A549 treated with DMSO at 1 μM for 4 hours (cell line): Measurements from ENCODE around the gene SNRNP48. TPM values are rescaled to one million over a fixed set of nuclear protein-coding genes. Genes with fewer than 3 reads are reported as not detected.

ENCODE experiments used
- total RNA-seq: library from RNA; stranded (reverse); fragments of 200-300 nt; extraction: Qiagen RNA extraction; gene quantifications from 5 replicates; pipeline ENCODE4 v1.2.3, GENCODE V29; 2022; ENCODE audit warnings: low read depth

SNRNP48 gene
- total RNA-seq, result 6.1 to 12.2 TPM (median 10.8 TPM) in 5 replicates

GRCh38 chr6:7589949-7590917 lies at the start of gene SNRNP48:
Gene SNRNP48, plus strand, starts transcription at chr6:7590198. Its CDS starts 60 bp downstream, at chr6:7590258.

GRCh38 chr6:7541175-7542064 lies 48.6 kb upstream of the SNRNP48 start, which contains the start of gene DSP:
Gene DSP, plus strand, starts transcription at chr6:7541671. Its CDS starts 245 bp downstream, at chr6:7541916.

Other genes with a start within 250 kb of the SNRNP48 start
- 0.03 to 0.11 TPM in 2 of 5 replicates, not detected in the others for gene CAGE1, start 200.5 kb upstream of the SNRNP48 start, total RNA-seq
- 12.4 to 15.4 TPM (median 13.1 TPM) in 5 replicates for gene RIOK1, start 200.4 kb upstream of the SNRNP48 start, total RNA-seq
- 36.4 to 56.3 TPM (median 50.0 TPM) in 5 replicates for gene DSP, start 48.5 kb upstream of the SNRNP48 start, total RNA-seq
- 14.1 to 21.4 TPM (median 18.5 TPM) in 5 replicates for gene BMP6, start 135.9 kb downstream of the SNRNP48 start, total RNA-seq